Tibial nerve (tissue), 4 donors: ENCODE data around the gene LDHA. TPM values are rescaled to one million over a fixed set of nuclear protein-coding genes. Genes with fewer than 3 reads are reported as not detected.
A peak's percentile ranks its signal among the peaks of the same experiment; 100 is the strongest.

Experiments used
- DNase-seq, 2 donors: peaks; one replicate each; pipeline ENCODE4 v3.0.0-alpha.2; 2019; ENCODE audit warnings: low spot score in 2 of 2
- H3K27ac ChIP-seq, 4 donors: fragments of 200-600 bp; sonication (generic) in 3 of 4; one replicate each; pipeline ENCODE4 v1.5.1; 2017 to 2019; ENCODE audit warnings: mild to moderate bottlenecking in 1 of 4
- H3K27me3 ChIP-seq, 2 donors: fragments of 200-600 bp; sonication (generic) in 1 of 2; one replicate each; pipeline versions ENCODE4 v1.5.1 to v1.6.0; 2017 to 2019
- H3K36me3 ChIP-seq, 3 donors: fragments of 200-600 bp; sonication (generic); one replicate each; pipeline ENCODE4 v1.5.1; 2018 to 2019
- H3K4me1 ChIP-seq, 4 donors: fragments of 200-600 bp; sonication (generic) in 3 of 4; one replicate each; pipeline ENCODE4 v1.5.1; 2017 to 2019
- H3K4me3 ChIP-seq, 4 donors: fragments of 200-600 bp; sonication (generic) in 3 of 4; one replicate each; pipeline ENCODE4 v1.5.1; 2017 to 2019; ENCODE audit warnings: mild to moderate bottlenecking in 1 of 4, moderate library complexity in 1 of 4
- H3K9me3 ChIP-seq, 4 donors: fragments of 200-600 bp; sonication (generic) in 3 of 4; one replicate each; pipeline ENCODE4 v1.5.1; 2017 to 2019
- CTCF ChIP-seq, 5 experiments: fragments of 200-600 bp in 3 of 5; fragments of 450-650 bp in 2 of 5; sonication (generic) in 3 of 5; IDR thresholded peaks; one replicate each; pipeline ENCODE4 v1.5.1; 2016 to 2019; ENCODE audit warnings: antibody characterized with exemption in 5 of 5, mild to moderate bottlenecking in 3 of 5, moderate library complexity in 2 of 5
- EP300 ChIP-seq, 2 donors: sonication (generic); formaldehyde crosslinking; IDR thresholded peaks; one replicate each; pipeline ENCODE4 v1.6.1; 2017; ENCODE audit warnings: antibody characterized with exemption in 2 of 2, mild to moderate bottlenecking in 1 of 2
- POLR2A ChIP-seq, 2 donors: fragments of 450-650 bp; IDR thresholded peaks; one replicate each; pipeline ENCODE4 v1.6.1; 2017; ENCODE audit warnings: antibody characterized with exemption in 2 of 2, mild to moderate bottlenecking in 2 of 2, moderate library complexity in 2 of 2
- WGBS, 2 donors: methylation state at CpG; one replicate each; pipeline ENCODE4 v1.1.5; 2018; 5-methylcytosine and 5-hydroxymethylcytosine counted together
- total RNA-seq, 4 donors: library from RNA; depleted of rRNA; stranded (reverse); fragments of >200 nt; gene quantifications; one replicate each; pipeline ENCODE4 v1.1.0, GENCODE V29; 2016

LDHA gene
- 100 to 1,000 TPM; 224 to 512 (median 347) TPM for total RNA-seq

- H3K9me3 ChIP-seq: no peaks in the 10 kb centered on the region
- H3K4me3 ChIP-seq: peak within 1 kb of the TSS; percentile 85 to 97 (median 94)
- peak; percentile 98 for DNase-seq
- H3K27me3 ChIP-seq: no peaks in the 10 kb centered on the region
- H3K4me1 ChIP-seq: peaks cover 0 to 41% (median 18%) of the 10 kb centered on the region in 4 donors
- 0 to 2% methylated on average over 23 to 35 of the region's 60 CpGs for whole genome bisulfite sequencing, 2 donors
- H3K27ac ChIP-seq: peak within 1 kb of the TSS; percentile 84 to 99 (median 94)
- H3K36me3 ChIP-seq: peaks cover 4 to 25% (median 6%) of the 10 kb centered on the region in 3 donors
- peak; percentile 95 to 100 for TF ChIP-seq EP300 (IDR thresholded peaks at IDR 0.05)
- TF ChIP-seq CTCF (IDR thresholded peaks at IDR 0.05): peak in 2 of 5 experiments; percentile 15 to 31
- peak; percentile 98 to 100 for TF ChIP-seq POLR2A (IDR thresholded peaks at IDR 0.05)
These were observed at the start of gene LDHA for GRCh38 chr11:18394275-18394927. LDHA (plus strand) TSS chr11:18394563; CDS start chr11:18396843, 2,280 bp downstream.

GRCh38 chr11:18347471-18348125, 46.8 kb upstream of the LDHA start:
- no peaks in the 10 kb centered on the region for H3K9me3 ChIP-seq
- TF ChIP-seq POLR2A (IDR thresholded peaks at IDR 0.05) (no peak), CTCF (IDR thresholded peaks at IDR 0.05) (no peak), EP300 (IDR thresholded peaks at IDR 0.05) (no peak)
- no peak for DNase-seq
- WGBS, 2 donors: 75 to 79% methylated on average over 5 of the region's 5 CpGs
- no peaks in the 10 kb centered on the region for H3K27me3 ChIP-seq
- no peak overlapping the region for H3K4me3 ChIP-seq
- peaks cover 0 to 79% (median 9%) of the 10 kb centered on the region in 3 donors for H3K36me3 ChIP-seq
- no peaks in the 10 kb centered on the region for H3K4me1 ChIP-seq
- no peak overlapping the region for H3K27ac ChIP-seq

- H3K4me1 ChIP-seq: no peaks in the 10 kb centered on the region
- peaks cover 0 to 82% (median 0%) of the 10 kb centered on the region in 3 donors for H3K36me3 ChIP-seq
- no peaks in the 10 kb centered on the region for H3K9me3 ChIP-seq
- no peak overlapping the region for H3K27ac ChIP-seq
- no peak overlapping the region for H3K4me3 ChIP-seq
- WGBS, 2 donors: 67 to 68% methylated on average over 3 of the region's 3 CpGs
- no peaks in the 10 kb centered on the region for H3K27me3 ChIP-seq
- TF ChIP-seq POLR2A (IDR thresholded peaks at IDR 0.05) (no peak), CTCF (IDR thresholded peaks at IDR 0.05) (no peak), EP300 (IDR thresholded peaks at IDR 0.05) (no peak)
- no peak for DNase-seq
These were observed 41.8 kb upstream of the LDHA start for GRCh38 chr11:18352581-18352980.

GRCh38 chr11:18358646-18359045, 35.7 kb upstream of the LDHA start:
- H3K9me3 ChIP-seq: no peaks in the 10 kb centered on the region
- DNase-seq: no peak
- WGBS, 2 donors: 90 to 93% methylated on average over 4 of the region's 4 CpGs

More at GRCh38 chr11:18358646-18359045, 35.7 kb upstream of the LDHA start:
- Histone ChIP-seq H3K27me3 (no peaks in the 10 kb centered on the region), H3K36me3 (peaks cover 0 to 98% (median 25%) of the 10 kb centered on the region in 3 donors), H3K27ac (no peak overlapping the region), H3K4me3 (no peak overlapping the region), H3K4me1 (no peaks in the 10 kb centered on the region)
- TF ChIP-seq CTCF (IDR thresholded peaks at IDR 0.05) (no peak), POLR2A (IDR thresholded peaks at IDR 0.05) (no peak), EP300 (IDR thresholded peaks at IDR 0.05) (no peak)
